Measurements from ENCODE around the gene EIF5A.
"Not testable (repeated sequence)": the region's sequence is repeated elsewhere in the genome, so short reads cannot be mapped to it uniquely, and the experiment has no call there.

EIF5A gene

DNA sequence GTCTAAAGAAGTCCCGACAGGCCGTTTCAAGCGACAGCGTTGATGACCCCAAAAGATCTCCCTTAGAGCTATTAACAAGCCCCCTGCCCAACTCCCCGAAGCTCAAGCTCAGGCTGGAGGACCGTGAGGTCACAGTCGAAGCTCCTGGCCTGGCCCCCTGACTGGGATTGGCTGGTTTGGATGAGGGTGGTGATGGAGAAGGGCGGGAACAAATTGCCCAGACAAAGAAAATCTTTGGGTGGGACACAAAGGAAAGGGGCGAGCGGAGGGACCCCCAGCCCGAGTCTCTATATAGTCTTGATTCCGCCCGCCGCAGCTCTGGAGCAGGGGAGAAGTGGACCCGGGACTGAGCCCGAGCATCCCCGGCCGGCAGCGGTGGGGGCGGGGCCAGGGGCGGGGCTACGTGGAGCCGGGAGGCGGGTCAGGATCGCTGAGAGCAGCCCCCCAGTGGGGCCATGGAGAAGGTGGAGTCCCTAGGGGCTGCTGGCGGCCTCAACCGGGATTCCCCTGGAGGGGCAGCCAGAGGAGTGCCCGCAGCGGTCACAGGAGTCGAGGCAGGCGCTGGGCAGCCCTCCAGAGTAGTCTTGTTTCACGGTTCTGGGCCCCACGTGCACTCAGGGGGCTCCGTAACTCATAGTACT, 22.7 kb downstream of the EIF5A start:
- peak in 1 of 2 donors; percentile 55 for DNase-seq (ENCODE audit: low read depth in 2 of 2)

GRCh38 chr17:7330638-7331015, 23.2 kb downstream of the EIF5A start:
- DNase-seq (ENCODE audit: low read depth in 2 of 2), result no peak

DNA sequence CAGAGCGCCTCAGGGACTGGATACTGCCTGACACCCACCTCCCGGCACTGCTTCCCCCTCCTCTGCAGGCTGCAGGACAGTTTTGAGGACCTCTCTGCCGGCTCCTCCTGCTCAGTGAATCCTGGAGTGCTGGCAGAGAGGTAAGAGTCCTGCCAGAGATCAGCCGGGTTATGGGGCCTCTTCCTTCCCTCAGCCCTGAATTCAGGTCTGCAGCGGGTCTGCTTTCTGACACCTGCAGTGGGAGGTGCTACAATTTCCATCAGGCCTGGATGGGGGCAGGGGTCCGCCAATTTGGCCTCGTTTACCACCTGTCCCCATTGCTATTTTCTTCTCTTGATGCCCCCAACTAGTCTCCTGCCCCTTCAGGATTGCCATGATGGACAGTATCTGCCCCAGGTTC, 24.7 kb downstream of the EIF5A start:
- DNase-seq (ENCODE audit: low read depth in 2 of 2), result no peak

DNA sequence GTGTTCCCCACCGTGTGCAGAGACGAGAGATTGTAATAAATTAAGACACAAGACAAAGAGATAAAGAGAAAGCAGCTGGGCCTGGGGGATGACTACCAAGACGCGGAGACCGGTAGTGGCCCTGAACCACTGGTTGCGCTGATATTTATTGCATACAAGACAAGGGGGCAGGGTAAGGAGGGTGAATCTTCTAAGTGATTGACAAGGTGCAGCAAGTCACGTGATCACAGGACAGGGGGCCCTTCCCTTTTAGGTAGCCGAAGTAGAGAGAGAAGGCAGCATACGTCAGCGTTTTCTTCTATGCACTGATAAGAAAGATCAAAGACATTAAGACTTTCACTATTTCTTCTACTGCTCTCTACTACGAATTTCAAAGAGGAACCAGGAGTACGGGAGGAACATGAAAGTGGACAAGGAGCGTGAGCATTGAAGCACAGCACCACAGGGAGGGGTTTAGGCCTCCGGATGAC, 25.2 kb downstream of the EIF5A start:
- DNase-seq (ENCODE audit: low read depth in 2 of 2), result not testable (repeated sequence)

- no peak for DNase-seq (ENCODE audit: low read depth in 2 of 2)
Observed at GRCh38 chr17:7334938-7335538, 27.6 kb downstream of the EIF5A start.

DNA sequence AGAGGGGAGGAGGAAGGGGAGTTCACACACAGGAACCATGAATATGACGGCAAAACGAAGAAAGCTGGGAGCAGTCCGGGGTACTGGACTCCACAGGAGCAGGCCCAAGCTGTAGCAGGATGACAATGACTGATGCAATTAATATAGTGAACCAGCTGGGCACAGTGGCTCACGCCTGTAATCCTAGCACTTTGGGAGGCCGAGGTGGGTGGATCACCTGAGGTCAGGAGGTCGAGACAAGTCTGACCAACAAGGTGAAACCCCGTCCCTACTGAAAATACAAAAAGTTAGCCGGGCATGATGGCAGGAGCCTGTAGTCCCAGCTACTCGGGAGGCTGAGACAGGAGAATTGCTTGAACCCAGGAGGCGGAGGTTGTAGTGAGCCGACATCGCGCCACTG, 28.3 kb downstream of the EIF5A start:
- not testable (repeated sequence) for DNase-seq (ENCODE audit: low read depth in 2 of 2)

GRCh38 chr17:7336240-7337175, 29.1 kb downstream of the EIF5A start, which contains the start of gene ACAP1:
Gene ACAP1, plus strand, starts transcription at chr17:7336529. Its CDS starts 206 bp downstream, at chr17:7336735.
- DNase-seq (ENCODE audit: low read depth in 2 of 2), result peak; percentile 66 to 77

GRCh38 chr17:7337600-7337999, 30.2 kb downstream of the EIF5A start:
- DNase-seq (ENCODE audit: low read depth in 2 of 2), result not testable (repeated sequence)

GRCh38 chr17:7340179-7340578, 32.8 kb downstream of the EIF5A start:
- DNase-seq (ENCODE audit: low read depth in 2 of 2), result no peak

GRCh38 chr17:7341842-7342241, 34.4 kb downstream of the EIF5A start:
- DNase-seq (ENCODE audit: low read depth in 2 of 2), result no peak

DNA sequence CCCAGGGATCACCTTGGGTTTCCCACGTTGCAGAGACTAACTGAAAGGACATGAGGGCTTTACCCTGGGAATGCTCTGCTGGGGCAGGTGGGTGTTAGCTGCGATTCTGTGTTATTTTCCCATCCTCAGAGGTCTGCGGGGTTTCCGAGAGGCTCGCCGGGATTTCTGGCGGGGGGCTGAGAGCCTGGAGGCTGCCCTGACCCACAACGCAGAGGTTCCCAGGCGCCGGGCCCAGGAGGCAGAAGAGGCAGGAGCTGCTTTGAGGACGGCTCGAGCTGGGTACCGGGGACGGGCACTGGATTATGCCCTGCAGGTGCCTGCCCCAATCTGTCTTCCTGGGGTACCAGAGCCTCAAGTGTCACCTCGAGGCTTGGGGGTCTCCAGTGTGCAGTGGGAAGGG, 35.8 kb downstream of the EIF5A start:
- DNase-seq (ENCODE audit: low read depth in 2 of 2), result no peak

DNA sequence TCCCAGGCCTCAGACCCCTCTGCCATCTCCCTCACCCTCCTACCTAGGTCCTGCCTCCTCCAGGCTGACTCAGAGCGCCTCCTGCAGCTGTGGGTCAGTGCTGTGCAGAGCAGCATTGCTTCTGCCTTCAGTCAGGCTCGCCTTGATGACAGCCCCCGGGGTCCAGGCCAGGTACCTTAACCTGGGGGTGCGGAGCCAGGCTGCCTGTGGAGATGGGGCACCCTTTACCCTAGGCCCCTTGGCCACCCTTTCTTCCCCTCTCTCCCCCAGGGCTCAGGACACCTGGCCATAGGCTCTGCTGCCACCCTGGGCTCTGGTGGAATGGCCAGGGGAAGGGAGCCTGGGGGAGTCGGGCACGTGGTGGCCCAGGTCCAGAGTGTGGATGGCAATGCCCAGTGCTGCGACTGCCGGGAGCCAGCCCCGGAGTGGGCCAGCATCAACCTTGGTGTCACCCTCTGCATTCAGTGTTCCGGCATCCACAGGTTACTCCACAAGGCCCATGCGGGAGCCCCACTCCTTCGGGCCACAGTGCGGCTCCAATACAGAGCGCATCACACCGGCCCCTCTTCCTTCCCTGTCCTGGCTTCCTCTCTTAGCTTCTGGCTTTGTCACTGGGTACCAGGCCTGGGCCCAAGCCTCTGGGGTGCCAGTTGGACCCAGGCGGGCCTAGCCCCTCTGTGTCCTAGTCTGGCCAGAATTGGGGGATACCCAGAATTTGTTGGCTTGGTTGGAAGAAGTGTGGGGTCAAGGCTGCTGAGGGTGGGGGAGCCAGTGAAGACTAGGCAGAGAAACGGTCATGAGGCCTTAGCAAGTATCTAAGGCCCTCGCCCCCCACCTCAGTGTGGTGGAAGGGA, 39.6 kb downstream of the EIF5A start:
- DNase-seq (ENCODE audit: low read depth in 2 of 2), result no peak

GRCh38 chr17:7347630-7348477, 40.4 kb downstream of the EIF5A start:
- no peak for DNase-seq (ENCODE audit: low read depth in 2 of 2)

DNA sequence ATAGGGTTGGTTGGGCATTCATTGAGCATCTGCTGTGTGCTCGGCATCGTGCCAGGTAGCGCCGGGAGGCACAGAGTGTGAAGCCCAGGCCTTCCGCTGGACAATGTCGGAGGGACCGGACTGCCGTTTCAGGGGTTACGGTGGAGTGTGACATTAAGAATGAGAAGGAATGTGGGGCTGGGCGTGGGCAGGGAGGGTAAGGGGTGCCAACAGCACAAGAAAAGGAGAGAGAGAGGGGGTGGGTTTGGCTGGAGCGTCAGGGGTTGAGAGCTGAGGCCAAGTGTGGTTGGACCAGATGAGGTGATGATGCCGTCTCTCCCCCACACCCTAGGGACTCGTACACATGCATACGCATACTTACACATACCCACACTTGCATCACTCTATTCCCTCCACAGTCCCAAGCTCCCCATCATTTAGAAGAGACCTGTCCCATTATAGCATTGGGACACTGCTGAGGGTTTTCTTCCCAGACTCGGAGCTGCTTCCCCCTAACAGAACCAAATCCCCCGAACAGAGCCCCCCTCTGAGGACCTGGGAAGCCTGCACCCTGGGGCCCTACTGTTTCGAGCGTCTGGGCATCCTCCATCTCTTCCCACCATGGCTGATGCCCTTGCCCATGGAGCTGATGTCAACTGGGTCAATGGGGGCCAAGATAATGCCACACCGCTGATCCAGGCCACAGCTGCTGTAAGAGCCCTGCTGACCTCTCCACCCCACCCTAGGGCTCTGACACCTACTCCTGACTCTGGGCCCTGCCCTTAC, 41.2 kb downstream of the EIF5A start:
- no peak for DNase-seq (ENCODE audit: low read depth in 2 of 2)

DNA sequence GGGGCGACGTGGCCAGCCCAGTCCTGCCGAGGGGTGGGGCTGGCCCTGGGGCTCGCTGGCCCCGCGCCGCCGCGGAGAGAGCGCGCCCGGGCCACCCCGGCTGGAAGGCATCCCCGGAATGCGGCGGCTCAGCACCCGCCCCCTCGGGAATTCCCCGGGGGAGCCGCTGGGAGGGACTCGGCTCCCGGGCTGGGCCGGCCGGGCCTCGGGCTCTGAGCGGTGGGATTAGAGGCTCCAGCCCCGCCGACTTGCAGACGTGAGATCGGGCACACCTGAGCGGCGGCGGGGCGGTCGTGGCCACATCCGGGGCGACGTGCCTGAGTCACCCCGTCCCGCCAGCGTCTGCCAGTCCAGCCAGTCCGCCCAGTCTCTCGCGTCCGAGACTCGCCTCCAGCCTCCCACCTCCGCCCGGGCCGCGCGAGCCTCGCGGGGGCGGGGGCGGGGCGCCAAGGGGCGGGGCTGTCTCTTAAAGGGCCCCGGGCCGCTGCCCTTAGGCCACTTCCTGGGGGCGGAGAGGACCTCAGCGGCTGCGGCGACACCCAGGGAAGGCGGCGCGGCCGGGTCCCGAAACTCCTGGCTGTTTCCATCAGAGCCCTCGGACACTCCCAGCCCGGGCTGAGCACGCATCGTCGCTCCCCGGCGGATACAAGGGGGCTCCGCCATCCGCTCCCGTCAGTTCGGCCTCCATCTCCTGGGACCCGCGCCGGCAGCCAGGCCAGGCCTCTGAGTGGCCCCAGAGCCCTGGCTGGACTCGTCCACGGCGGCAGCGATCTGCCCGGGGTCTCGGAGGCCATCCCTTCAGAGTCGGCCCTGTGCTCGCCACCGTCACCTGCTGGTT, 44.5 kb downstream of the EIF5A start, which contains the start of gene KCTD11:
Gene KCTD11, plus strand, starts transcription at position 498 of the 838 bp plus-strand sequence.
- DNase-seq (ENCODE audit: low read depth in 2 of 2), result peak; percentile 45 to 53

GRCh38 chr17:7352503-7352889, 45.1 kb downstream of the EIF5A start:
- no peak for DNase-seq (ENCODE audit: low read depth in 2 of 2)

- DNase-seq (ENCODE audit: low read depth in 2 of 2), result no peak
Observed at GRCh38 chr17:7352910-7353635, 45.6 kb downstream of the EIF5A start.

DNA sequence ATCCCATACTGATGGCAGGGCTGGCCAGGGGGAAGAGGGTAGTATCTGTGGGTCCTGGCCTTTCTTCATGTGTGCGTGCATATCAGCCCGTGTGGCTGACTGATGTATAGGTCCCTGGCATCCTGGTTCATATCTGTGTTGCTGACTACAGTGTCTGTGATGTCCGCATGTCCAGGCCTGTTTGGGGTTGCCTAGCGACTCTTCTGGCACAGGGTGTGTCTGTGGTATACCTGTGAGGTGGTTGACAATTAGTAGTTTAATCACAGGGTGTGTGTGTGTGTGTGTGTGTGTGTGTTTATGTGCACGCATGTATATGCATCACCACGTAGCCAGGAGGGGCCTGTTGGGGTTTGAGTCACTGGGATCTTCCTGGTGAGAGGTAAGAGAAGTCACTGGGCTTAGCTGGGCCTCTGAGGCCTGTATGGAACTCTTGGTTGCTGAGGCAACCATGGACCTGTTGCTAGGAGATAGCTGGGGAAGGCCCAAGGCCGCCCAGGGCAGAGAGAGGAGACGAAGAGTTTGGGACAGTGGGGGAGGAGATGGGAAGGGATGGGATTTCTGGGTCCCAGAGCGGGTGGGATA, 46.9 kb downstream of the EIF5A start:
- DNase-seq (ENCODE audit: low read depth in 2 of 2), result no peak
